B cell (primary cell): ENCODE measurements around the gene CACNA1F. TPM values are rescaled to one million over a fixed set of nuclear protein-coding genes. Genes with fewer than 3 reads are reported as not detected.

Experiments
- ATAC-seq: fragments of 200-7000 bp; cut with Tn5 transposase; one replicate; pipeline ENCODE4 v1.10.0; 2021; ENCODE audit warnings: low read depth, mild to moderate bottlenecking, moderate number of reproducible peaks, moderate library complexity
- CTCF ChIA-PET: fragments of 350-600 bp; sonication (Branson Sonifier 250); formaldehyde crosslinking; loops from one replicate; lab custom pipeline; 2021; ENCODE audit warnings: antibody characterized with exemption, inconsistent platforms; lab: Charles Lee
- POLR2A ChIA-PET: fragments of 350-600 bp; sonication (Branson Sonifier 250); formaldehyde crosslinking; loops from one replicate; lab custom pipeline; 2021; ENCODE audit warnings: antibody characterized with exemption; lab: Charles Lee
- DNase-seq: peaks from one replicate; pipeline ENCODE4 v3.0.0; 2013
- H2AFZ ChIP-seq: 2 replicates; pipeline ENCODE4 v1.6.1; 2012; ENCODE audit warnings: mild to moderate bottlenecking, low read depth, low read length; ENCODE audit not compliant: insufficient read depth, poor library complexity, severe bottlenecking
- H3K27ac ChIP-seq, 2 donors: 1 replicate in 1 of 2; 2 replicates in 1 of 2; pipeline ENCODE4 v1.5.1; 2012 to 2013; ENCODE audit warnings: low read length in 2 of 2, mild to moderate bottlenecking in 2 of 2, moderate library complexity in 1 of 2
- H3K27me3 ChIP-seq, 4 experiments: fragments of 200-600 bp in 1 of 4; sonication (generic) in 1 of 4; replicated peaks in 1 of 4; 1 replicate in 2 of 4; 2 replicates in 2 of 4; pipeline versions ENCODE4 v1.6.1 to v1.7.0; 2013 to 2016; ENCODE audit warnings: low read length in 3 of 4, mild to moderate bottlenecking in 2 of 4, mixed read lengths in 1 of 4, moderate library complexity in 1 of 4; ENCODE audit not compliant: insufficient read depth in 4 of 4, control insufficient read depth in 3 of 4; ENCODE audit errors: control extremely low read depth in 1 of 4
- H3K36me3 ChIP-seq, 2 experiments: replicated peaks in 1 of 2; 1 replicate in 1 of 2; 2 replicates in 1 of 2; pipeline versions ENCODE4 v1.6.1 to v1.7.1; 2013; ENCODE audit warnings: low read length in 1 of 2; ENCODE audit not compliant: insufficient read depth in 2 of 2, control insufficient read depth in 1 of 2; ENCODE audit errors: control extremely low read depth in 1 of 2, extremely low read depth in 1 of 2
- H3K4me1 ChIP-seq, 2 donors: fragments of 200-600 bp in 1 of 2; sonication (generic) in 1 of 2; 1 replicate in 1 of 2; 2 replicates in 1 of 2; pipeline versions ENCODE4 v1.5.1 to v1.6.1; 2013 to 2017; ENCODE audit warnings: low read length in 2 of 2; ENCODE audit not compliant: control insufficient read depth in 2 of 2, insufficient read depth in 2 of 2
- H3K4me2 ChIP-seq: replicated peaks from 2 replicates; pipeline ENCODE3; 2012; ENCODE audit warnings: mild to moderate bottlenecking, low read depth, low read length; ENCODE audit not compliant: poor library complexity, severe bottlenecking
- H3K4me3 ChIP-seq, 5 experiments: fragments of 200-600 bp in 1 of 5; sonication (generic) in 1 of 5; 1 replicate in 3 of 5; 2 replicates in 2 of 5; pipeline versions ENCODE4 v1.5.1 to v1.7.0; 2011 to 2016; ENCODE audit warnings: low read length in 4 of 5, mild to moderate bottlenecking in 4 of 5, low read depth in 2 of 5, control low read depth in 1 of 5, moderate library complexity in 1 of 5; ENCODE audit not compliant: insufficient read depth in 1 of 5; ENCODE audit errors: control extremely low read depth in 1 of 5, extremely low read depth in 1 of 5
- H3K79me2 ChIP-seq: fragments of 200-600 bp; sonication (generic); one replicate; pipeline ENCODE4 v1.6.0; 2016; ENCODE audit warnings: low read length; ENCODE audit not compliant: control insufficient read depth, insufficient read depth
- H3K9ac ChIP-seq: fragments of 200-600 bp; sonication (generic); 2 replicates; pipeline ENCODE4 v1.6.1; 2017; ENCODE audit warnings: mild to moderate bottlenecking, low read length, moderate library complexity
- H3K9me3 ChIP-seq, 3 donors: one replicate each; pipeline versions ENCODE4 v1.6.1 to v1.7.1; 2013; ENCODE audit warnings: low read length in 2 of 3; ENCODE audit not compliant: control insufficient read depth in 2 of 3, insufficient read depth in 1 of 3; ENCODE audit errors: control extremely low read depth in 1 of 3
- H4K20me1 ChIP-seq: 2 replicates; pipeline ENCODE4 v1.6.0; 2012; ENCODE audit warnings: mild to moderate bottlenecking, low read length; ENCODE audit not compliant: insufficient read depth, control insufficient read depth, poor library complexity, severe bottlenecking
- H3K27ac Mint-ChIP-seq: one replicate; pipeline ENCODE4 v1.8.0; 2021; ENCODE audit warnings: mixed read lengths
- H3K27me3 Mint-ChIP-seq: one replicate; pipeline ENCODE4 v1.8.0; 2021; ENCODE audit warnings: mixed read lengths
- H3K4me1 Mint-ChIP-seq: one replicate; pipeline ENCODE4 v1.8.0; 2021; ENCODE audit warnings: mixed read lengths
- H3K4me3 Mint-ChIP-seq: one replicate; pipeline ENCODE4 v1.8.0; 2021; ENCODE audit warnings: mixed read lengths
- H3K9me3 Mint-ChIP-seq: one replicate; pipeline ENCODE4 v1.8.0; 2022; ENCODE audit warnings: mixed read lengths; ENCODE audit not compliant: insufficient read depth
- EZH2 ChIP-seq: IDR thresholded peaks from 2 replicates; pipeline ENCODE4 v1.6.1; 2012; ENCODE audit warnings: borderline replicate concordance, low read depth, mild to moderate bottlenecking, moderate library complexity, low read length; ENCODE audit not compliant: insufficient read depth, poor library complexity, severe bottlenecking
- WGBS: methylation state at CpG from one replicate; pipeline ENCODE4 v1.1.5; 2013; ENCODE audit warnings: missing lambda C conversion rate; ENCODE audit not compliant: insufficient coverage; 5-methylcytosine and 5-hydroxymethylcytosine counted together
- intact Hi-C: fragments of 100-400 bp; cut with micrococcal nuclease; formaldehyde crosslinking; loops from one replicate; pipeline ENCODE4 v1.10.0; 2022
- polyA plus RNA-seq: library from polyadenylated mRNA; depleted of rRNA; stranded (reverse); fragments of >200 nt; gene quantifications from 2 replicates; pipeline ENCODE4 v1.2.3, GENCODE V29; 2012
- total RNA-seq, 2 donors: library from RNA; stranded (reverse); fragments of 120-200 nt in 1 of 2; gene quantifications; 1 replicate in 1 of 2; 2 replicates in 1 of 2; pipeline versions ENCODE4 v1.2.3 to v1.2.4, GENCODE V29; 2013 to 2022
- TF ChIP-seq, protein P1 (sequence below): fragments of 200-600 bp; IDR thresholded peaks from one replicate; pipeline ENCODE4 v1.8.0; 2022; ENCODE audit warnings: antibody characterized with exemption, mild to moderate bottlenecking

The CACNA1F gene
- total and polyA plus RNA-seq, 2 donors (not counting 1 experiment from before 2014, with no cell fraction given) = 6.7 to 9.3 TPM

DNA sequence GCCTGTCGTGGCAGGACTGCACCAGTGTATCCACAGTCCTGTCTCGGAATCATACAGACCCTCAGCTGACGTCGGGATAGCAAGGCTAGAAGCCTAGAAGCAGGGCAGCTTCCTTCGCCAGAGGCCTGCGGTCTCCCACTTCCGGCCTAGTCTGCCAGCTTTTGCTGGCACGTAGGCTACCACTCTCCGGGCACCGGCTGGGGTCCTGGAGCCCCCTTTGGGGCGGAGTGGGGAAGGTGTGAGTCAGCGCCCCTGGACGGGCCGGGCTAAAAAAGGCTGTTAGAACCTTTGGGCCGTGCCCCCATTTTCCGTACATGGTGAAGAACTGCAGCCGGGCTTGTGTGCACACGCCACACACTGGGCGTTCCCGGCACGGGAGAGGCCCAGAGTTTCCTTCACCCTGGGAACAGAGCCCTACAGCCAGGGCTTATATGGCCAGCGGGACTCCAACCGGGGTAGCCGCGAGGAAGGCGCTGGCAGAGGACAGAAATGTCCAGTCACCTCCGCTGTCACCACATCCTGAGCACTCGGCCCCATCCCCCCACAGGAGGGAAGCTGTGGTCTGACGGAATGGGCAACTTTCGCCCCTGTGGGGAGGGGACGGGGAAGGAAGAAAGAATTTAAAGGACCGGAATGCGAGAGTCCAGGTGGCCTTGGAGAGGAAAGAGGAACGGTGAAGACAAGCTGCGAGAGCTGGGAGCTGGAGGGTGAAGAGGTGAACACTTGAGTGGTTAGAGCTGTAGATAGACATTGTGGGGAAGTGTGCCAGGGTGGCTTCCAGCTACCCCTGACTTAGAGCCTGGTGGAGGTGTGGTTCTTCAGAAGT is 66.0 kb downstream of the CACNA1F start:
- ATAC-seq (peak; percentile 22), DNase-seq (peak; percentile 76)
- H2AFZ ChIP-seq = peak overlapping the region; percentile 13
- H3K79me2 ChIP-seq = no peaks in the 10 kb centered on the region
- peak overlapping the region; percentile 71 to 75 for H3K27ac ChIP-seq
- TF ChIP-seq EZH2 = no peak
- TF ChIP-seq, protein P1, sequence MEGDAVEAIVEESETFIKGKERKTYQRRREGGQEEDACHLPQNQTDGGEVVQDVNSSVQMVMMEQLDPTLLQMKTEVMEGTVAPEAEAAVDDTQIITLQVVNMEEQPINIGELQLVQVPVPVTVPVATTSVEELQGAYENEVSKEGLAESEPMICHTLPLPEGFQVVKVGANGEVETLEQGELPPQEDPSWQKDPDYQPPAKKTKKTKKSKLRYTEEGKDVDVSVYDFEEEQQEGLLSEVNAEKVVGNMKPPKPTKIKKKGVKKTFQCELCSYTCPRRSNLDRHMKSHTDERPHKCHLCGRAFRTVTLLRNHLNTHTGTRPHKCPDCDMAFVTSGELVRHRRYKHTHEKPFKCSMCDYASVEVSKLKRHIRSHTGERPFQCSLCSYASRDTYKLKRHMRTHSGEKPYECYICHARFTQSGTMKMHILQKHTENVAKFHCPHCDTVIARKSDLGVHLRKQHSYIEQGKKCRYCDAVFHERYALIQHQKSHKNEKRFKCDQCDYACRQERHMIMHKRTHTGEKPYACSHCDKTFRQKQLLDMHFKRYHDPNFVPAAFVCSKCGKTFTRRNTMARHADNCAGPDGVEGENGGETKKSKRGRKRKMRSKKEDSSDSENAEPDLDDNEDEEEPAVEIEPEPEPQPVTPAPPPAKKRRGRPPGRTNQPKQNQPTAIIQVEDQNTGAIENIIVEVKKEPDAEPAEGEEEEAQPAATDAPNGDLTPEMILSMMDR = no peak
- ChIA-PET CTCF (interaction anchor here (0.7 to 2.2 kb wide), 14 partner anchors 10 to 755 kb away, joined by 3 to 13 read pairs (median 4); partner anchors contain the start of genes CCDC22 and CLCN5), POLR2A (interaction anchor here (0.8 to 2.6 kb wide), 8 partner anchors 11 to 230 kb away, joined by 3 to 12 read pairs (median 3); partner anchors contain the start of genes GPKOW, OTUD5 and WDR45)
- no peaks in the 10 kb centered on the region for H3K9me3 Mint-ChIP-seq
- intact Hi-C loops = loop anchor here (1.0 to 5.0 kb wide), 6 partner anchors 17 to 230 kb away; partner anchors contain the start of genes GPKOW, PPP1R3F and TFE3
- H3K36me3 ChIP-seq = no peaks in the 10 kb centered on the region
- no peaks in the 10 kb centered on the region for H3K27me3 ChIP-seq
- peak overlapping the region; percentile 92 for H3K27ac Mint-ChIP-seq
- peak overlapping the region; percentile 43 to 65 (median 50) for H3K4me3 ChIP-seq
- H3K4me1 Mint-ChIP-seq = peaks cover 32% of the 10 kb centered on the region
- H3K4me3 Mint-ChIP-seq = peak overlapping the region; percentile 89
- no peaks in the 10 kb centered on the region for H3K9me3 ChIP-seq
- H4K20me1 ChIP-seq = no peaks in the 10 kb centered on the region
- H3K27me3 Mint-ChIP-seq = no peaks in the 10 kb centered on the region
- H3K4me1 ChIP-seq = peaks cover 9 to 49% of the 10 kb centered on the region in 2 donors
- H3K9ac ChIP-seq = peak overlapping the region; percentile 65
- 1% methylated on average over 20 of the region's 35 CpGs for WGBS
- peak overlapping the region; percentile 87 for H3K4me2 ChIP-seq
